H9 (cell line): ENCODE measurements around the gene INSR. TPM values are rescaled to one million over a fixed set of nuclear protein-coding genes. Genes with fewer than 3 reads are reported as not detected.

ENCODE experiments used
- DNase-seq: peaks from one replicate; pipeline ENCODE4 v3.0.0-alpha.2; 2017
- H2AFZ ChIP-seq: one replicate; pipeline ENCODE4 v1.6.1; 2013; ENCODE audit warnings: mild to moderate bottlenecking, low read length, control low read depth, moderate library complexity
- H2AK5ac ChIP-seq: 2 replicates; pipeline ENCODE4 v1.6.1; 2013; ENCODE audit warnings: low read length, control low read depth, mixed read lengths; ENCODE audit not compliant: insufficient read length
- H2BK120ac ChIP-seq: one replicate; pipeline ENCODE4 v1.6.1; 2013; ENCODE audit warnings: low read depth, mild to moderate bottlenecking, low read length, control low read depth, inconsistent platforms; ENCODE audit not compliant: poor library complexity, severe bottlenecking
- H2BK12ac ChIP-seq: 2 replicates; pipeline ENCODE4 v1.6.1; 2013; ENCODE audit warnings: low read length, control low read depth, mixed read lengths, low read depth; ENCODE audit not compliant: insufficient read length
- H2BK15ac ChIP-seq: 2 replicates; pipeline ENCODE4 v1.6.1; 2013; ENCODE audit warnings: low read depth, low read length, control low read depth
- H2BK20ac ChIP-seq: one replicate; pipeline ENCODE4 v1.6.1; 2013; ENCODE audit warnings: low read depth, mild to moderate bottlenecking, low read length, control low read depth, inconsistent platforms; ENCODE audit not compliant: poor library complexity, severe bottlenecking
- H2BK5ac ChIP-seq: 2 replicates; pipeline ENCODE4 v1.6.1; 2013; ENCODE audit warnings: low read length, control low read depth, mixed read lengths; ENCODE audit not compliant: insufficient read length
- H3K14ac ChIP-seq: 2 replicates; pipeline ENCODE4 v1.6.1; 2013; ENCODE audit warnings: low read length, control low read depth; ENCODE audit not compliant: insufficient read depth
- H3K18ac ChIP-seq: 2 replicates; pipeline ENCODE4 v1.6.1; 2013; ENCODE audit warnings: low read depth, mild to moderate bottlenecking, mixed read lengths, low read length, control low read depth; ENCODE audit not compliant: insufficient read length
- H3K23ac ChIP-seq: 2 replicates; pipeline ENCODE4 v1.6.1; 2013; ENCODE audit warnings: low read length, control low read depth, mixed read lengths, low read depth; ENCODE audit not compliant: insufficient read length
- H3K23me2 ChIP-seq: 2 replicates; pipeline ENCODE4 v1.6.1; 2013; ENCODE audit warnings: low read depth, mild to moderate bottlenecking, mixed read lengths, low read length, control low read depth; ENCODE audit not compliant: insufficient read length, poor library complexity, severe bottlenecking
- H3K27ac ChIP-seq: 2 replicates; pipeline ENCODE4 v1.5.1; 2013; ENCODE audit warnings: low read length, control low read depth, mixed read lengths, low read depth; ENCODE audit not compliant: insufficient read length
- H3K27me3 ChIP-seq: 2 replicates; pipeline ENCODE4 v1.6.1; 2013; ENCODE audit warnings: low read length, control low read depth, inconsistent platforms; ENCODE audit not compliant: insufficient read depth
- H3K4ac ChIP-seq: 2 replicates; pipeline ENCODE4 v1.6.1; 2013; ENCODE audit warnings: low read depth, mild to moderate bottlenecking, control low read depth, inconsistent platforms, low read length, moderate library complexity
- H3K4me1 ChIP-seq: 2 replicates; pipeline ENCODE4 v1.6.1; 2013; ENCODE audit warnings: low read length, control low read depth, inconsistent platforms; ENCODE audit not compliant: insufficient read depth
- H3K4me2 ChIP-seq: 2 replicates; pipeline ENCODE4 v1.6.1; 2013; ENCODE audit warnings: low read length, control low read depth, mixed read lengths; ENCODE audit not compliant: insufficient read length, insufficient read depth
- H3K56ac ChIP-seq: 2 replicates; pipeline ENCODE4 v1.6.1; 2013; ENCODE audit warnings: low read depth, mild to moderate bottlenecking, mixed read lengths, low read length, control low read depth; ENCODE audit not compliant: insufficient read length
- H3K79me1 ChIP-seq: 2 replicates; pipeline ENCODE4 v1.6.1; 2013; ENCODE audit warnings: low read depth, mild to moderate bottlenecking, moderate library complexity, low read length, control low read depth, inconsistent platforms; ENCODE audit not compliant: insufficient read depth, poor library complexity, severe bottlenecking
- H3K79me2 ChIP-seq: 2 replicates; pipeline ENCODE4 v1.6.1; 2013; ENCODE audit warnings: low read length, control low read depth, inconsistent platforms; ENCODE audit not compliant: insufficient read depth
- H3K9ac ChIP-seq: 2 replicates; pipeline ENCODE4 v1.6.1; 2013; ENCODE audit warnings: low read length, control low read depth, mixed read lengths; ENCODE audit not compliant: insufficient read length; ENCODE audit errors: extremely low read depth
- H3K9me3 ChIP-seq: one replicate; pipeline ENCODE4 v1.6.1; 2013; ENCODE audit warnings: low read depth, low read length, inconsistent platforms; ENCODE audit not compliant: control insufficient read depth
- H3T11ph ChIP-seq: one replicate; pipeline ENCODE4 v1.6.1; 2013; ENCODE audit warnings: mild to moderate bottlenecking, low read length, control low read depth, inconsistent platforms
- H4K20me1 ChIP-seq: one replicate; pipeline ENCODE4 v1.6.1; 2013; ENCODE audit not compliant: control insufficient read depth, insufficient read length, insufficient read depth
- H4K5ac ChIP-seq: 2 replicates; pipeline ENCODE4 v1.6.1; 2013; ENCODE audit warnings: low read depth, mild to moderate bottlenecking, mixed read lengths, low read length, control low read depth; ENCODE audit not compliant: insufficient read length
- H4K8ac ChIP-seq: replicated peaks from 2 replicates; pipeline ENCODE4 v1.6.1; 2013; ENCODE audit warnings: low read length, control low read depth, mixed read lengths, low read depth; ENCODE audit not compliant: insufficient read length
- H4K91ac ChIP-seq: 2 replicates; pipeline ENCODE4 v1.6.1; 2013; ENCODE audit warnings: low read depth, mild to moderate bottlenecking, moderate library complexity, mixed read lengths, low read length, control low read depth; ENCODE audit not compliant: insufficient read length
- H3K27ac Mint-ChIP-seq, 3 experiments: 2 replicates in 2 of 3; 3 replicates in 1 of 3; pipeline ENCODE4 v1.8.0; 2020 to 2021; ENCODE audit warnings: mixed read lengths in 3 of 3, mild to moderate bottlenecking in 1 of 3, moderate library complexity in 1 of 3
- H3K27me3 Mint-ChIP-seq: 2 replicates; pipeline ENCODE4 v1.8.0; 2021; ENCODE audit warnings: low read depth, mild to moderate bottlenecking, moderate library complexity, mixed read lengths
- H3K36me3 Mint-ChIP-seq, 3 experiments: 2 replicates in 2 of 3; 3 replicates in 1 of 3; pipeline ENCODE4 v1.8.0; 2020 to 2021; ENCODE audit warnings: low read depth in 3 of 3, mixed read lengths in 3 of 3; ENCODE audit not compliant: insufficient read depth in 1 of 3
- H3K4me1 Mint-ChIP-seq, 2 experiments: 2 replicates each; pipeline ENCODE4 v1.8.0; 2020; ENCODE audit warnings: mixed read lengths in 2 of 2
- H3K4me3 Mint-ChIP-seq, 2 experiments: 2 replicates in 1 of 2; 3 replicates in 1 of 2; pipeline ENCODE4 v1.8.0; 2020 to 2021; ENCODE audit warnings: mild to moderate bottlenecking in 2 of 2, mixed read lengths in 2 of 2, moderate library complexity in 1 of 2
- H3K9me3 Mint-ChIP-seq, 2 experiments: 2 replicates in 1 of 2; 3 replicates in 1 of 2; pipeline ENCODE4 v1.8.0; 2020; ENCODE audit warnings: mild to moderate bottlenecking in 2 of 2, mixed read lengths in 2 of 2, moderate library complexity in 1 of 2
- WGBS: extraction: QIAGEN DNeasy Blood & Tissue Kit; methylation state at CpG from one replicate; pipeline ENCODE4 v1.1.7; 2013; ENCODE audit warnings: missing lambda C conversion rate, low lambda C conversion rate, mixed read lengths; ENCODE audit not compliant: insufficient read length; ENCODE audit errors: extremely low coverage; 5-methylcytosine and 5-hydroxymethylcytosine counted together
- total RNA-seq: library from RNA; stranded (reverse); gene quantifications from 2 replicates; pipeline ENCODE4 v1.2.1, GENCODE V29; 2021
- TF ChIP-seq, protein P1 (sequence below): fragments of 200-600 bp; sonication (generic); conservative IDR thresholded peaks from 3 replicates; pipeline ENCODE4 v1.8.0; 2021; ENCODE audit warnings: antibody characterized with exemption, mild to moderate bottlenecking

Gene INSR
- total RNA-seq, 1 experiment from 2014 or later: 39.8 TPM

DNA sequence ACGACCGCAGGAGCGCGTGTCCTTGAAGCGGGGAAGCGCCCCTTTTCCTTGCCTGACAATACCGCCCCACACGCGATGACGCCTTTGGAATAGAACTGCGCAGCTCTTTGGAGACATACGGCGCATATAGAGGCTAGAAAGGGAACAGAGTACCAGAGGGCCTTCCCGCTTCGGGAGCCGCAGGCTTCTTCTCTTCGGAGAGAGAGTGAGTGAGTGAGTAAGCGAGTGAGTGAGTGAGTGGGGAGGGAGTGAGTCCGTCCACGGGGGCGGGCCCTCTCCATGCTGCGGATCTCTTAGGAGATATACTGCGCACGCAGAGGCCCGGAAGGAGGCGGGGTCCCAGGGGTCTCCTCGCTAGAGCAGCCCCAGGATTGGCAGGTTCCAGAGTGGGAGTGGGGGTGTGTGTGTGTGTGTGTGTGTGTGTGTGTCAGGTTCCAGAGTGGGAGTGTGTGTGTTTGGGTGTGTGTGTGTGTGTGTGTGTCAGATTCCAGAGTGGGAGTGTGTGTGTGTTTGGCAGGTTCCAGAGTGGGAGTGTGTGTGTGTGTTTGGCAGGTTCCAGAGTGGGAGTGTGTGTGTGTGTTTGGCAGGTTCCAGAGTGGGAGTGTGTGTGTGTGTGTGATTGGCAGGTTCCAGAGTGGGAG, 97.0 kb downstream of the INSR start:
- no CpG with 5 or more reads among the region's 27 CpGs for WGBS

More for the DNA sequence above, 97.0 kb downstream of the INSR start:
- no peak overlapping the region for H3K23ac ChIP-seq
- H3K27ac ChIP-seq: no peak overlapping the region
- H4K20me1 ChIP-seq: no peaks in the 10 kb centered on the region
- no peak overlapping the region for H2BK12ac ChIP-seq
- no peak overlapping the region for H4K5ac ChIP-seq
- H2AFZ ChIP-seq: no peak overlapping the region
- no peaks in the 10 kb centered on the region for H3K79me1 ChIP-seq
- H4K91ac ChIP-seq: no peak overlapping the region
- H3K27me3 ChIP-seq: no peaks in the 10 kb centered on the region
- H3K9me3 Mint-ChIP-seq: no peaks in the 10 kb centered on the region; a peak in 1 of 5 replicates
- no peak overlapping the region for H2BK120ac ChIP-seq
- peaks cover 3% of the 10 kb centered on the region for H3K23me2 ChIP-seq
- H3K9ac ChIP-seq: no peak overlapping the region
- H2BK15ac ChIP-seq: no peak overlapping the region
- H3K9me3 ChIP-seq: no peaks in the 10 kb centered on the region
- H2AK5ac ChIP-seq: no peak overlapping the region
- peaks cover 10 to 29% of the 10 kb centered on the region in 2 experiments for H3K4me1 Mint-ChIP-seq
- H3K14ac ChIP-seq: no peak overlapping the region
- H3K4ac ChIP-seq: no peak overlapping the region
- H3K36me3 Mint-ChIP-seq: no peaks in the 10 kb centered on the region
- no peak overlapping the region for H4K8ac ChIP-seq
- no peak overlapping the region for H3K56ac ChIP-seq
- no peak overlapping the region for H3K18ac ChIP-seq
- H3T11ph ChIP-seq: no peak overlapping the region
- TF ChIP-seq, protein P1, sequence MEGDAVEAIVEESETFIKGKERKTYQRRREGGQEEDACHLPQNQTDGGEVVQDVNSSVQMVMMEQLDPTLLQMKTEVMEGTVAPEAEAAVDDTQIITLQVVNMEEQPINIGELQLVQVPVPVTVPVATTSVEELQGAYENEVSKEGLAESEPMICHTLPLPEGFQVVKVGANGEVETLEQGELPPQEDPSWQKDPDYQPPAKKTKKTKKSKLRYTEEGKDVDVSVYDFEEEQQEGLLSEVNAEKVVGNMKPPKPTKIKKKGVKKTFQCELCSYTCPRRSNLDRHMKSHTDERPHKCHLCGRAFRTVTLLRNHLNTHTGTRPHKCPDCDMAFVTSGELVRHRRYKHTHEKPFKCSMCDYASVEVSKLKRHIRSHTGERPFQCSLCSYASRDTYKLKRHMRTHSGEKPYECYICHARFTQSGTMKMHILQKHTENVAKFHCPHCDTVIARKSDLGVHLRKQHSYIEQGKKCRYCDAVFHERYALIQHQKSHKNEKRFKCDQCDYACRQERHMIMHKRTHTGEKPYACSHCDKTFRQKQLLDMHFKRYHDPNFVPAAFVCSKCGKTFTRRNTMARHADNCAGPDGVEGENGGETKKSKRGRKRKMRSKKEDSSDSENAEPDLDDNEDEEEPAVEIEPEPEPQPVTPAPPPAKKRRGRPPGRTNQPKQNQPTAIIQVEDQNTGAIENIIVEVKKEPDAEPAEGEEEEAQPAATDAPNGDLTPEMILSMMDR: no peak
- H3K27ac Mint-ChIP-seq: peak overlapping the region in 2 of 3 experiments; percentile 52 to 92; a peak in 6 of 7 replicates
- no peaks in the 10 kb centered on the region; the same call in 1 of the 2 replicates for H3K4me1 ChIP-seq
- no peaks in the 10 kb centered on the region for H3K27me3 Mint-ChIP-seq
- peak; percentile 90 for DNase-seq
- H3K4me2 ChIP-seq: peak overlapping the region; percentile 79
- no peak overlapping the region for H2BK5ac ChIP-seq
- peak overlapping the region; percentile 61 to 76 for H3K4me3 Mint-ChIP-seq
- no peak overlapping the region for H2BK20ac ChIP-seq
- no peaks in the 10 kb centered on the region for H3K79me2 ChIP-seq
